NB4 (cell line): Measurements from ENCODE around the gene AIF1L.

Experiments
- CTCF ChIP-seq: IDR thresholded peaks from one replicate; pipeline ENCODE4 v1.5.1; 2012; ENCODE audit warnings: low read depth, low read length
- POLR2A ChIP-seq: IDR thresholded peaks from 2 replicates; pipeline ENCODE4 v1.6.1; 2011; ENCODE audit warnings: mild to moderate bottlenecking; ENCODE audit not compliant: insufficient read length; ENCODE audit errors: extremely low read depth

- no peak for TF ChIP-seq CTCF
- TF ChIP-seq POLR2A, result no peak
Measured at GRCh38 chr9:131087354-131087893, 8.9 kb upstream of the AIF1L start.
